Testis (tissue), 3 donors: ENCODE data around the gene MEI4. TPM values are rescaled to one million over a fixed set of nuclear protein-coding genes. Genes with fewer than 3 reads are reported as not detected.

Experiments used
- DNase-seq: peaks from one replicate; pipeline ENCODE4 v3.0.0-alpha.2; 2019
- H3K27ac ChIP-seq, 2 donors: fragments of 200-600 bp; sonication (generic); one replicate each; pipeline ENCODE4 v1.5.1; 2019
- H3K27me3 ChIP-seq: fragments of 200-600 bp; sonication (generic); one replicate; pipeline ENCODE4 v1.5.1; 2019
- H3K36me3 ChIP-seq: fragments of 200-600 bp; sonication (generic); one replicate; pipeline ENCODE4 v1.5.1; 2017; ENCODE audit warnings: low read depth; ENCODE audit errors: missing control alignments
- H3K4me1 ChIP-seq: fragments of 200-600 bp; sonication (generic); one replicate; pipeline ENCODE4 v1.5.1; 2019
- H3K4me3 ChIP-seq, 2 donors: fragments of 200-600 bp; sonication (generic); one replicate each; pipeline ENCODE4 v1.5.1; 2017 to 2019
- H3K9me3 ChIP-seq: fragments of 200-600 bp; sonication (generic); one replicate; pipeline ENCODE4 v1.5.1; 2017
- POLR2A ChIP-seq: fragments of 450-650 bp; IDR thresholded peaks from one replicate; pipeline ENCODE4 v1.6.1; 2017; ENCODE audit warnings: antibody characterized with exemption, mild to moderate bottlenecking, moderate library complexity
- WGBS, 2 donors: methylation state at CpG; one replicate each; pipeline ENCODE4 v1.1.5; 2018; 5-methylcytosine and 5-hydroxymethylcytosine counted together
- intact Hi-C: fragments of 100-400 bp; cut with DNase I; formaldehyde crosslinking; loops from one replicate; pipeline ENCODE4 v1.15.1; 2023; ENCODE audit warnings: low total_unique reads
- polyA plus RNA-seq: library from polyadenylated mRNA; stranded (reverse); fragments of 350-450 nt; fragmentation: Illumina TruSeq; extraction: RNeasy Lipid Tissue Mini Kit (QIAGEN cat#74804); gene quantifications from one replicate; pipeline ENCODE4 v1.2.3, GENCODE V29; 2014; ENCODE audit warnings: low read depth, low replicate concordance; ENCODE audit not compliant: insufficient read depth
- total RNA-seq, 2 donors: library from RNA; depleted of rRNA; stranded (reverse); fragments of >200 nt; gene quantifications; one replicate each; pipeline ENCODE4 v1.2.3, GENCODE V29; 2016
- TF ChIP-seq, protein P1 (sequence below), 3 experiments: fragments of 450-650 bp in 2 of 3; fragments of 200-600 bp in 1 of 3; sonication (generic) in 1 of 3; IDR thresholded peaks; one replicate each; pipeline ENCODE4 v1.5.1; 2016 to 2019; ENCODE audit warnings: antibody characterized with exemption in 3 of 3, mild to moderate bottlenecking in 2 of 3, moderate library complexity in 1 of 3

Gene MEI4
- total and polyA plus RNA-seq, 3 donors from 2014 or later = 6.3 to 7.3 (median 6.9) TPM

- no peak overlapping the region for H3K27ac ChIP-seq
- peaks cover 8% of the 10 kb centered on the region for H3K4me1 ChIP-seq
- WGBS, 2 donors = 85 to 90% methylated on average over 4 of the region's 4 CpGs
- intact Hi-C loops = no loop called here
- H3K4me3 ChIP-seq = no peak overlapping the region
- H3K9me3 ChIP-seq = no peaks in the 10 kb centered on the region
- H3K36me3 ChIP-seq = no peaks in the 10 kb centered on the region
- DNase-seq = no peak
- no peaks in the 10 kb centered on the region for H3K27me3 ChIP-seq
- TF ChIP-seq, protein P1, sequence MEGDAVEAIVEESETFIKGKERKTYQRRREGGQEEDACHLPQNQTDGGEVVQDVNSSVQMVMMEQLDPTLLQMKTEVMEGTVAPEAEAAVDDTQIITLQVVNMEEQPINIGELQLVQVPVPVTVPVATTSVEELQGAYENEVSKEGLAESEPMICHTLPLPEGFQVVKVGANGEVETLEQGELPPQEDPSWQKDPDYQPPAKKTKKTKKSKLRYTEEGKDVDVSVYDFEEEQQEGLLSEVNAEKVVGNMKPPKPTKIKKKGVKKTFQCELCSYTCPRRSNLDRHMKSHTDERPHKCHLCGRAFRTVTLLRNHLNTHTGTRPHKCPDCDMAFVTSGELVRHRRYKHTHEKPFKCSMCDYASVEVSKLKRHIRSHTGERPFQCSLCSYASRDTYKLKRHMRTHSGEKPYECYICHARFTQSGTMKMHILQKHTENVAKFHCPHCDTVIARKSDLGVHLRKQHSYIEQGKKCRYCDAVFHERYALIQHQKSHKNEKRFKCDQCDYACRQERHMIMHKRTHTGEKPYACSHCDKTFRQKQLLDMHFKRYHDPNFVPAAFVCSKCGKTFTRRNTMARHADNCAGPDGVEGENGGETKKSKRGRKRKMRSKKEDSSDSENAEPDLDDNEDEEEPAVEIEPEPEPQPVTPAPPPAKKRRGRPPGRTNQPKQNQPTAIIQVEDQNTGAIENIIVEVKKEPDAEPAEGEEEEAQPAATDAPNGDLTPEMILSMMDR (IDR thresholded peaks at IDR 0.05) = no peak
- TF ChIP-seq POLR2A = no peak
Measured at GRCh38 chr6:77893391-77893790, 240.6 kb downstream of the MEI4 start.

GRCh38 chr6:77906070-77906469, 253.2 kb downstream of the MEI4 start:
- H3K4me1 ChIP-seq = no peaks in the 10 kb centered on the region
- H3K36me3 ChIP-seq = no peaks in the 10 kb centered on the region
- TF ChIP-seq, protein P1 (IDR thresholded peaks at IDR 0.05) = no peak
- no peak for TF ChIP-seq POLR2A
- no peaks in the 10 kb centered on the region for H3K27me3 ChIP-seq
- 85 to 90% methylated on average over 3 of the region's 3 CpGs for WGBS, 2 donors
- no peak overlapping the region for H3K27ac ChIP-seq
- DNase-seq = no peak
- no peak overlapping the region for H3K4me3 ChIP-seq
- H3K9me3 ChIP-seq = no peaks in the 10 kb centered on the region
- intact Hi-C loops = no loop called here

- TF ChIP-seq, protein P1 (IDR thresholded peaks at IDR 0.05) = no peak
- no peak for TF ChIP-seq POLR2A
- no peaks in the 10 kb centered on the region for H3K9me3 ChIP-seq
- H3K4me1 ChIP-seq = no peaks in the 10 kb centered on the region
- no peak overlapping the region for H3K4me3 ChIP-seq
- WGBS, 2 donors = 85 to 87% methylated on average over 1 of the region's 1 CpG
- H3K27ac ChIP-seq = no peak overlapping the region
- no peaks in the 10 kb centered on the region for H3K36me3 ChIP-seq
- intact Hi-C loops = no loop called here
- H3K27me3 ChIP-seq = no peaks in the 10 kb centered on the region
- no peak for DNase-seq
Measured at GRCh38 chr6:77910826-77911225, 258.0 kb downstream of the MEI4 start.

DNA sequence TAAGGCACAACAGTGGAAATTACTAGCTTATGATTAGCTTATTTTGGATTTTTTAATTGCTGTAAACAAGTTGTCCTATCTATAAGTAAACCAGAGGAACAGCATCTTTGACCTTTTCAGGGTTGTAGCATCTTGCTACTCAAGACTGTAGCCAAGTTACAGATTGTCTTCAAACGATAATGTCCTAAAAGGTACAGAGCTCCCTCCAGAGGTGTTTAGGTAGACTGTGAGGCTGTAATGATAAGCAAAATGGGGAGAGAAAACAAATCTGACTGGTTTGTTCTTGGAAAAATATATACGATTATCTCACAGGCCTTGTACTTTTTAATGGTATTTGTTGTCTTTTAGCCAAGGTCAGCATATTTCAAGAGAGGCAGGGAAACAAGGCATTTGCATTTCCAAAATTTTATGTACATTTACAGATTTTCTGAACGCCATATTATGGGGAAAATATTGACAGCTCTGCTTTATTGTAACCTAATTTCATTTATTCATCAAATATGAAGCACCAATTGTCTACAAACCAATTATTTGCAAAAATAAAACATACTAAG, 273.4 kb downstream of the MEI4 start:
- Histone ChIP-seq H3K27me3 (no peaks in the 10 kb centered on the region), H3K9me3 (no peaks in the 10 kb centered on the region), H3K4me3 (no peak overlapping the region), H3K4me1 (no peaks in the 10 kb centered on the region), H3K36me3 (no peaks in the 10 kb centered on the region), H3K27ac (no peak overlapping the region)
- TF ChIP-seq POLR2A = no peak
- no peak for DNase-seq
- WGBS, 2 donors = 41 to 42% methylated on average over 3 of the region's 3 CpGs
- intact Hi-C loops = no loop called here

GRCh38 chr6:77930382-77930781, 277.5 kb downstream of the MEI4 start:
- 66 to 73% methylated on average over 2 of the region's 2 CpGs for WGBS, 2 donors
- no peak for DNase-seq

More at GRCh38 chr6:77930382-77930781, 277.5 kb downstream of the MEI4 start:
- intact Hi-C loops = no loop called here
- Histone ChIP-seq H3K36me3 (no peaks in the 10 kb centered on the region), H3K4me1 (no peaks in the 10 kb centered on the region), H3K9me3 (no peaks in the 10 kb centered on the region), H3K4me3 (no peak overlapping the region), H3K27ac (no peak overlapping the region), H3K27me3 (no peaks in the 10 kb centered on the region)
- TF ChIP-seq, protein P1 (IDR thresholded peaks at IDR 0.05) = no peak
- no peak for TF ChIP-seq POLR2A
